ENCODE results near the gene NSUN2.

The NSUN2 gene

GRCh38 chr5:6586647-6587042 is 46.2 kb downstream of the NSUN2 start:
- H3K4me2 ChIP-seq, result no peak overlapping the region
- H3K4me3 ChIP-seq, result no peak overlapping the region
- no peaks in the 10 kb centered on the region for H3K36me3 ChIP-seq
- no peak overlapping the region for H3K9ac ChIP-seq
- H3K9me3 ChIP-seq, result peaks cover 13% of the 10 kb centered on the region
- TF ChIP-seq Cebpa-rat (IDR thresholded peaks at IDR 0.05), result no peak
- H3K27me3 ChIP-seq, result peaks cover 24% of the 10 kb centered on the region
- H3K4me1 ChIP-seq, result no peaks in the 10 kb centered on the region
- no peaks in the 10 kb centered on the region for H4K20me1 ChIP-seq
- H3K27ac ChIP-seq, result no peak overlapping the region

GRCh38 chr5:6585939-6586646 is 46.8 kb downstream of the NSUN2 start:
- no peak for TF ChIP-seq Cebpa-rat (IDR thresholded peaks at IDR 0.05)
- Histone ChIP-seq H3K27ac (no peak overlapping the region), H3K4me2 (no peak overlapping the region), H3K4me3 (no peak overlapping the region), H3K36me3 (no peaks in the 10 kb centered on the region), H3K27me3 (peaks cover 24% of the 10 kb centered on the region), H4K20me1 (no peaks in the 10 kb centered on the region), H3K9me3 (peaks cover 13% of the 10 kb centered on the region), H3K4me1 (no peaks in the 10 kb centered on the region), H3K9ac (no peak overlapping the region)

- Histone ChIP-seq H3K4me1 (no peaks in the 10 kb centered on the region), H3K4me2 (no peak overlapping the region), H3K27me3 (peaks cover 24% of the 10 kb centered on the region), H3K9ac (no peak overlapping the region), H3K27ac (no peak overlapping the region), H4K20me1 (no peaks in the 10 kb centered on the region), H3K36me3 (no peaks in the 10 kb centered on the region), H3K4me3 (no peak overlapping the region), H3K9me3 (peaks cover 13% of the 10 kb centered on the region)
- no peak for TF ChIP-seq Cebpa-rat (IDR thresholded peaks at IDR 0.05)
These were observed 47.7 kb downstream of the NSUN2 start for GRCh38 chr5:6585168-6585567.

- Histone ChIP-seq H3K9ac (no peak overlapping the region), H3K4me3 (no peak overlapping the region), H3K36me3 (no peaks in the 10 kb centered on the region), H4K20me1 (no peaks in the 10 kb centered on the region), H3K4me1 (no peaks in the 10 kb centered on the region), H3K9me3 (peaks cover 14% of the 10 kb centered on the region), H3K27ac (no peak overlapping the region), H3K4me2 (no peak overlapping the region), H3K27me3 (peaks cover 24% of the 10 kb centered on the region)
- TF ChIP-seq Cebpa-rat (IDR thresholded peaks at IDR 0.05), result no peak
These were observed 48.1 kb downstream of the NSUN2 start for GRCh38 chr5:6584727-6585126.

GRCh38 chr5:6584101-6584645 is 48.7 kb downstream of the NSUN2 start:
- Histone ChIP-seq H3K9ac (no peak overlapping the region), H3K27me3 (peaks cover 24% of the 10 kb centered on the region)

GRCh38 chr5:6583049-6583880 is 49.6 kb downstream of the NSUN2 start:
- Histone ChIP-seq H3K27ac (no peak overlapping the region), H3K27me3 (peaks cover 24% of the 10 kb centered on the region), H3K4me3 (no peak overlapping the region), H4K20me1 (no peaks in the 10 kb centered on the region), H3K36me3 (no peaks in the 10 kb centered on the region), H3K9me3 (peaks cover 23% of the 10 kb centered on the region), H3K4me2 (no peak overlapping the region), H3K4me1 (no peaks in the 10 kb centered on the region), H3K9ac (no peak overlapping the region)
- no peak for TF ChIP-seq Cebpa-rat (IDR thresholded peaks at IDR 0.05)

More at GRCh38 chr5:6584101-6584645, 48.7 kb downstream of the NSUN2 start:
- no peak for TF ChIP-seq Cebpa-rat (IDR thresholded peaks at IDR 0.05)
- no peaks in the 10 kb centered on the region for H3K4me1 ChIP-seq
- no peaks in the 10 kb centered on the region for H4K20me1 ChIP-seq
- no peaks in the 10 kb centered on the region for H3K36me3 ChIP-seq
- H3K27ac ChIP-seq, result no peak overlapping the region
- no peak overlapping the region for H3K4me2 ChIP-seq
- H3K4me3 ChIP-seq, result no peak overlapping the region
- H3K9me3 ChIP-seq, result peaks cover 19% of the 10 kb centered on the region

GRCh38 chr5:6582507-6583048 is 50.3 kb downstream of the NSUN2 start:
- Histone ChIP-seq H3K4me1 (no peaks in the 10 kb centered on the region), H3K27ac (no peak overlapping the region), H3K9ac (no peak overlapping the region), H4K20me1 (no peaks in the 10 kb centered on the region), H3K9me3 (peaks cover 23% of the 10 kb centered on the region), H3K27me3 (peaks cover 24% of the 10 kb centered on the region), H3K4me2 (no peak overlapping the region), H3K4me3 (no peak overlapping the region), H3K36me3 (no peaks in the 10 kb centered on the region)
- TF ChIP-seq Cebpa-rat (IDR thresholded peaks at IDR 0.05), result no peak

GRCh38 chr5:6581559-6582426 is 51.1 kb downstream of the NSUN2 start:
- no peak overlapping the region for H3K9ac ChIP-seq
- H3K4me2 ChIP-seq, result no peak overlapping the region
- peaks cover 24% of the 10 kb centered on the region for H3K27me3 ChIP-seq
- no peak overlapping the region for H3K4me3 ChIP-seq
- H3K9me3 ChIP-seq, result peaks cover 23% of the 10 kb centered on the region
- H4K20me1 ChIP-seq, result no peaks in the 10 kb centered on the region
- no peak for TF ChIP-seq Cebpa-rat (IDR thresholded peaks at IDR 0.05)
- H3K4me1 ChIP-seq, result no peaks in the 10 kb centered on the region
- no peak overlapping the region for H3K27ac ChIP-seq
- no peaks in the 10 kb centered on the region for H3K36me3 ChIP-seq

GRCh38 chr5:6581090-6581489 is 51.8 kb downstream of the NSUN2 start:
- H3K9ac ChIP-seq, result no peak overlapping the region
- peaks cover 23% of the 10 kb centered on the region for H3K9me3 ChIP-seq
- H3K4me2 ChIP-seq, result no peak overlapping the region
- H3K4me3 ChIP-seq, result no peak overlapping the region
- H3K27ac ChIP-seq, result no peak overlapping the region
- no peaks in the 10 kb centered on the region for H4K20me1 ChIP-seq
- no peaks in the 10 kb centered on the region for H3K36me3 ChIP-seq
- no peak for TF ChIP-seq Cebpa-rat (IDR thresholded peaks at IDR 0.05)
- H3K27me3 ChIP-seq, result peaks cover 24% of the 10 kb centered on the region
- no peaks in the 10 kb centered on the region for H3K4me1 ChIP-seq

All from BLaER1 (cell line).